Mesothelial cell of epicardium (in vitro differentiated cells): ENCODE data around the gene POC1B. TPM values are rescaled to one million over a fixed set of nuclear protein-coding genes. Genes with fewer than 3 reads are reported as not detected.

Experiments
- DNase-seq, 2 experiments: peaks; one replicate each; pipeline ENCODE4 v3.0.0; 2021; ENCODE audit warnings: low spot score in 2 of 2; ENCODE audit not compliant: unreplicated experiment in 2 of 2
- H3K27ac Mint-ChIP-seq: 2 replicates; pipeline ENCODE4 v1.8.0; 2021; ENCODE audit warnings: mixed read lengths
- H3K27me3 Mint-ChIP-seq: 2 replicates; pipeline ENCODE4 v1.8.0; 2021; ENCODE audit warnings: low read depth, mixed read lengths
- H3K36me3 Mint-ChIP-seq: 2 replicates; pipeline ENCODE4 v1.8.0; 2021; ENCODE audit warnings: mixed read lengths
- H3K4me1 Mint-ChIP-seq: 2 replicates; pipeline ENCODE4 v1.8.0; 2021; ENCODE audit warnings: mixed read lengths
- H3K4me3 Mint-ChIP-seq: 2 replicates; pipeline ENCODE4 v1.8.0; 2021; ENCODE audit warnings: mild to moderate bottlenecking, moderate library complexity, mixed read lengths
- H3K9me3 Mint-ChIP-seq: 2 replicates; pipeline ENCODE4 v1.8.0; 2021; ENCODE audit warnings: mixed read lengths
- total RNA-seq: library from RNA; stranded (reverse); gene quantifications from 3 replicates; pipeline ENCODE4 v1.2.1, GENCODE V29; 2021
- TF ChIP-seq, protein P1 (sequence below): fragments of 200-600 bp; sonication (generic); IDR thresholded peaks from one replicate; pipeline ENCODE4 v1.5.0; 2021; ENCODE audit warnings: antibody characterized with exemption; ENCODE audit not compliant: unreplicated experiment

POC1B gene
- total RNA-seq, 1 donor from 2014 or later = 12.1 TPM

DNA sequence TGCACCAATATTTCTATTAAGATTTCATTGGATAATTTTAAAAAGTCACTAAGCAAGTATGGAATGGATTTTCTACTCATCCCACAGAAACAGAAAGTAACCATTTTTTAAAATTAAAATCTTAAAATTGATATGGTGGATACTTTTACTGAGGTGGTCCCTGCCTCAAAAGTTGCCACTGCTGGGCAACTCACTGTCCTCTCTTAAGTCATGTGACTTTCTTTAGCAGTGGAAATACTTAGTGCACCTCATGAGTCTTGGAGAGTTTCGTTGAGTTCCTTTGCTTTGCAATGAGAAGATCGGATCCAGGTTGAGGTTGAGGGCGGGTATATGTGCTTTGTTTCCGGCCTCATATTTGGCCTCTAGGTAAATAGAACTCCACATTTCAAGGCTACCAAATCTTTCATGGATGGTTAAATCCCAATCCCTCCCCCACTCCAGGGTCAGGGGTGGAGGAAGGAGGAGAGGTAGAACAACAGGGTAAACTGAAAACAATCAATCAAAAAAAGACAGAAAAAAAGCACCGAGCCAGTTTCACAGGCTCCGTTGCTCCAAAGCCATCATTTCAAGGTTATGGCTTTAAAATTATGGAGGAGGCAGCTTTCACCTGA is 134.0 kb downstream of the POC1B start:
- H3K27ac Mint-ChIP-seq = no peak overlapping the region
- no peaks in the 10 kb centered on the region for H3K27me3 Mint-ChIP-seq
- H3K4me1 Mint-ChIP-seq = peaks cover 32% of the 10 kb centered on the region
- H3K9me3 Mint-ChIP-seq = no peaks in the 10 kb centered on the region
- H3K36me3 Mint-ChIP-seq = no peaks in the 10 kb centered on the region
- DNase-seq = no peak
- no peak overlapping the region for H3K4me3 Mint-ChIP-seq
- TF ChIP-seq, protein P1, sequence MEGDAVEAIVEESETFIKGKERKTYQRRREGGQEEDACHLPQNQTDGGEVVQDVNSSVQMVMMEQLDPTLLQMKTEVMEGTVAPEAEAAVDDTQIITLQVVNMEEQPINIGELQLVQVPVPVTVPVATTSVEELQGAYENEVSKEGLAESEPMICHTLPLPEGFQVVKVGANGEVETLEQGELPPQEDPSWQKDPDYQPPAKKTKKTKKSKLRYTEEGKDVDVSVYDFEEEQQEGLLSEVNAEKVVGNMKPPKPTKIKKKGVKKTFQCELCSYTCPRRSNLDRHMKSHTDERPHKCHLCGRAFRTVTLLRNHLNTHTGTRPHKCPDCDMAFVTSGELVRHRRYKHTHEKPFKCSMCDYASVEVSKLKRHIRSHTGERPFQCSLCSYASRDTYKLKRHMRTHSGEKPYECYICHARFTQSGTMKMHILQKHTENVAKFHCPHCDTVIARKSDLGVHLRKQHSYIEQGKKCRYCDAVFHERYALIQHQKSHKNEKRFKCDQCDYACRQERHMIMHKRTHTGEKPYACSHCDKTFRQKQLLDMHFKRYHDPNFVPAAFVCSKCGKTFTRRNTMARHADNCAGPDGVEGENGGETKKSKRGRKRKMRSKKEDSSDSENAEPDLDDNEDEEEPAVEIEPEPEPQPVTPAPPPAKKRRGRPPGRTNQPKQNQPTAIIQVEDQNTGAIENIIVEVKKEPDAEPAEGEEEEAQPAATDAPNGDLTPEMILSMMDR = no peak

DNA sequence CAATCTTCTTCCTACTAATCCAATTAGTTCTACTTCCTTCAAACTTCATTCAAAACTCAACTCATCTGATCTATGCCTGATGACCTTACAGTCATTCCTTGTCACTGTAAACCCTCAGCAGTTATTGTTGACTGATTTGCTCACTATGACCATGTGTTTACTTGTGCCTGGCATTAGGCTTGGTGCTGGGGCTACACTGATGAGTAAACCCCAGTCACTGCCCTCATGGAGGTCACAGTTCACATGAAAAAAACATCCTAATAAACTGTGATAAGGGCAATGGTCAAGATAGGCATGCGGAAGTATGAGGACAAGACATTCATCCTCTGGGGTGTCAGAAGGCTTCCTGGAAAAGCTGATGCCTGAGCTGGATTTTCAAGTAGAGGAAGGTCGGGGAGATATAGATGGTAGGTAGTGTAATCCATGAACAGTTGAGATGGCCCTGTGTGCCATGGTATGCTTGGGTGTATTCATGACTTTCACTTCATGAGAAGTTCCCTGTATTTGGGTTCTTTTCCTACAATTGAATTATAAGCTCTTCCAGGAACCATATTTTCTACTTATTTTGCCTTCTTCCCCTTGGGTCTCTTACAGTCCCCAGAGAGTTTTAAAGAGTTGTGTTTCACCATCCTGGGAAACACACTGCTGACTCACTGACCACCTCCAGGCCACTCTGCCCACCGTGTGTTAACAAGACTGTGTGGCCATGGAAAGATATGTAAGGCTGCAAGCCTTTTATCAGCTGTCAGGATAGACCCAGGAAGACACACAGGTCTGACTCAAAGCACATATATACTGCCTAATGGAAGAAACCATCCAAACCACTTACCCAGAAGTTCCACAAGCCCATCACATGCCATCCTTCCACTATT is 134.8 kb downstream of the POC1B start:
- Mint-ChIP-seq H3K9me3 (no peaks in the 10 kb centered on the region), H3K4me3 (no peak overlapping the region), H3K36me3 (no peaks in the 10 kb centered on the region), H3K4me1 (peaks cover 39% of the 10 kb centered on the region), H3K27me3 (no peaks in the 10 kb centered on the region), H3K27ac (no peak overlapping the region)
- no peak for DNase-seq
- TF ChIP-seq, protein P1 = no peak

DNA sequence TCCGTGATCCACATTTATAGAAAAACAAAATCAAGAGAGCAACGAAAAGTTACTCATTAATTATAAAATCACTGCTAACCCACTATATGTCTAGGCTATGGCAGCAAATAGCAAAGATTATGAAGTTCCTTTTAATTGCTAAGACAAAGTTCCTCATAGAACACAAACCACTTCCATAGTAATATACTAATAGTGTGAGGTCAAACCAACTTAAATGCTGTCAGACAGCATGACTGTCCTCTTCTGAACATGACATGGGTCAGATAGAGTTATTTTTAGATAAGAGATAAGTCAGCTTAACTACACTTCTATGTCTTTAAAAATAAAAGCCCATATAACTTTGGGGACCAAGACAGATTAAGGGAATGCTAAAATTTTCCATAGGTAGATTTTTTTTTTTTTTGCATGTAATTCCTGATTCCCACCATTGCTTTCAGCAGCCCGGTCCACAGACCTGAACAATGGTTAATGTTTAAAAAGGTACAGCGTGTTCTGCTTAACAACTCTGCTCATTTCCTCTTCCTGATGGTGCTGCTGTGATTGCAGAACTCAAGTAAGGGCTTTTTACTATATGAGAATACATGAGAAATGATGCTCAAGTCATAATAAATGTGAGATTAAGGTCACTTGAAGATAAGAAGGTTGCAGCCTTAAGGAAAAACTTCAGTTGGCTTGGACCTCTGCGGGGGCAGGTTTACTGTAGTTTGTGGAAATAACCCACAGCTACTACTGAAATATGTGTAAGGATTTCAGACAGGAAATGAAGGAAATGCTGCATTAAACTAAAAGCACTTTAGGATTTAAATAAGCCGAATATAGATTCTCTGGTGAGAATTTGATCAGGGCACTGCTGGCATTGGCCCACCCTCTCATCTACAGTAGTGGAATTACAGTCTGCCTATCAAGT is 135.8 kb downstream of the POC1B start:
- H3K4me1 Mint-ChIP-seq = peaks cover 45% of the 10 kb centered on the region
- H3K27ac Mint-ChIP-seq = peak overlapping the region; percentile 51
- no peaks in the 10 kb centered on the region for H3K27me3 Mint-ChIP-seq
- DNase-seq = no peak
- H3K4me3 Mint-ChIP-seq = no peak overlapping the region
- TF ChIP-seq, protein P1 = no peak
- H3K36me3 Mint-ChIP-seq = no peaks in the 10 kb centered on the region
- H3K9me3 Mint-ChIP-seq = no peaks in the 10 kb centered on the region

DNA sequence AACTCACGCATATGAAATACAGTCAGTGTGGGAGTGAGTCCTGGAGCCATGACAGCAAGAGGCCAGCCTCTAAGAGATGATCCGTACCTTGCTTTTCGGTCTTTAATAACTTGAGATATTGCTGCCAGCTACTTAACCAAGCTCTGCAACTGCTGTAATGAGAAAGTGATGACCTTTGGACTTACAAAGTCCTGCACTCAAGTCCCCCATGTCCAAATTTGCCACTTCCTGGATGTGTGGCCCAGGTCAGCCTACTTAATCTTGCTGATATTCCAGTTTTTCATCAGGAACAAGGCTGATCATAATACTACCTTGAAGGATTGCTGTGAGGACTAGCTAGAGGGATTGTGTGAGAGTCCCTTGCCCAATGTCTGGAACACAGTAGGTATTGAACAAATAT is 139.7 kb downstream of the POC1B start:
- DNase-seq = no peak
- no peak overlapping the region for H3K4me3 Mint-ChIP-seq

DNA sequence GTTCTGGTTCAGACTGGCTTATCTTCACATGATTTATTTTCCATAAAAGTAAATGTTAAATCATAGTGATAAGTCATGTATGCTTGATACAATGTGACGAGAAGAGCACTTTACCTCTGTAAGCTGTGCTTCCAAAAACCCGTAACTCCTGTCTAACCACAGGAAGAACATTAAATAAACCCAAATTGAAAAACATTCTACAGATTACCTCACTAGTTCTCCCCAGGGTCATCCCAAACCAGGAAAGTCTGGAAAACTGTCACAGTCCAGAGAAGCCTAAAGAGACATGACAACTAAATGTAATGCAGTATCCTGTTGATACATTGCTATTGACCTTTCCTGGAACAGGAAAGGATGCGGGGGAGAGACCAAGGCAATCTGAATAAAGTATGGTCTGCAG is 141.0 kb downstream of the POC1B start:
- no peaks in the 10 kb centered on the region for H3K27me3 Mint-ChIP-seq
- no peak overlapping the region for H3K4me3 Mint-ChIP-seq
- H3K9me3 Mint-ChIP-seq = no peaks in the 10 kb centered on the region
- DNase-seq = no peak
- TF ChIP-seq, protein P1 = no peak
- H3K27ac Mint-ChIP-seq = peak overlapping the region; percentile 88
- H3K36me3 Mint-ChIP-seq = no peaks in the 10 kb centered on the region
- peaks cover 52% of the 10 kb centered on the region for H3K4me1 Mint-ChIP-seq

More for the DNA sequence above, 139.7 kb downstream of the POC1B start:
- Mint-ChIP-seq H3K27ac (peak overlapping the region; percentile 73), H3K9me3 (no peaks in the 10 kb centered on the region), H3K27me3 (no peaks in the 10 kb centered on the region), H3K4me1 (peaks cover 59% of the 10 kb centered on the region), H3K36me3 (no peaks in the 10 kb centered on the region)
- TF ChIP-seq, protein P1 = no peak
